ENCODE results near the gene TCF7L2.

Gene TCF7L2

GRCh38 chr10:112958275-112958995, 8.4 kb downstream of the TCF7L2 start:
- DNase-seq = no peak
- Histone ChIP-seq H3K36me3 (no peaks in the 10 kb centered on the region), H3K27me3 (ENCODE audit: insufficient read depth, low read depth, severe bottlenecking) (no peaks in the 10 kb centered on the region), H3K27ac (no peak overlapping the region), H3K9me3 (ENCODE audit: severe bottlenecking) (no peaks in the 10 kb centered on the region), H3K4me3 (ENCODE audit: low read depth, low read length) (no peak overlapping the region)
- no peak for TF ChIP-seq CTCF (IDR thresholded peaks at IDR 0.05; ENCODE audit: low read depth, low read length)

- H3K27me3 ChIP-seq (ENCODE audit: insufficient read depth, low read depth, severe bottlenecking) = no peaks in the 10 kb centered on the region
- no peak overlapping the region for H3K4me3 ChIP-seq (ENCODE audit: low read depth, low read length)
- no peak for DNase-seq
- H3K36me3 ChIP-seq = no peaks in the 10 kb centered on the region
- no peak overlapping the region for H3K27ac ChIP-seq
- H3K9me3 ChIP-seq (ENCODE audit: severe bottlenecking) = no peaks in the 10 kb centered on the region
- no peak for TF ChIP-seq CTCF (IDR thresholded peaks at IDR 0.05; ENCODE audit: low read depth, low read length)
Measured at GRCh38 chr10:112959207-112959838, 9.3 kb downstream of the TCF7L2 start.

- Histone ChIP-seq H3K4me3 (ENCODE audit: low read depth, low read length) (no peak overlapping the region), H3K9me3 (ENCODE audit: severe bottlenecking) (no peaks in the 10 kb centered on the region), H3K36me3 (no peaks in the 10 kb centered on the region), H3K27ac (no peak overlapping the region), H3K27me3 (ENCODE audit: insufficient read depth, low read depth, severe bottlenecking) (no peaks in the 10 kb centered on the region)
- TF ChIP-seq CTCF (IDR thresholded peaks at IDR 0.05; ENCODE audit: low read depth, low read length) = no peak
- no peak for DNase-seq
Measured at GRCh38 chr10:112960151-112960681, 10.2 kb downstream of the TCF7L2 start.

- Histone ChIP-seq H3K36me3 (no peaks in the 10 kb centered on the region), H3K9me3 (ENCODE audit: severe bottlenecking) (no peaks in the 10 kb centered on the region), H3K27me3 (ENCODE audit: insufficient read depth, low read depth, severe bottlenecking) (no peaks in the 10 kb centered on the region), H3K27ac (no peak overlapping the region), H3K4me3 (ENCODE audit: low read depth, low read length) (no peak overlapping the region)
- TF ChIP-seq CTCF (IDR thresholded peaks at IDR 0.05; ENCODE audit: low read depth, low read length) = no peak
- DNase-seq = no peak
Measured at GRCh38 chr10:112961609-112962008, 11.6 kb downstream of the TCF7L2 start.

GRCh38 chr10:112962343-112962742, 12.3 kb downstream of the TCF7L2 start:
- Histone ChIP-seq H3K36me3 (no peaks in the 10 kb centered on the region), H3K9me3 (ENCODE audit: severe bottlenecking) (no peaks in the 10 kb centered on the region), H3K27me3 (ENCODE audit: insufficient read depth, low read depth, severe bottlenecking) (no peaks in the 10 kb centered on the region), H3K4me3 (ENCODE audit: low read depth, low read length) (no peak overlapping the region), H3K27ac (no peak overlapping the region)
- no peak for TF ChIP-seq CTCF (IDR thresholded peaks at IDR 0.05; ENCODE audit: low read depth, low read length)
- DNase-seq = no peak

Data from WERI-Rb-1 (cell line).